DND-41 (cell line): ENCODE measurements around the gene CPNE1.

Experiments used
- ATAC-seq: fragments of 200-7000 bp; cut with Tn5 transposase; 3 replicates; pipeline ENCODE4 v1.9.1; 2021; ENCODE audit warnings: low read depth; ENCODE audit not compliant: insufficient read depth
- DNase-seq: peaks from one replicate; pipeline ENCODE4 v3.0.0-alpha.2; 2020
- H2AFZ ChIP-seq: 2 replicates; pipeline ENCODE4 v1.6.0; 2012; ENCODE audit warnings: low read depth, low read length
- H3K27ac ChIP-seq: 2 replicates; pipeline ENCODE4 v1.5.1; 2012; ENCODE audit warnings: low read length, inconsistent platforms
- H3K27me3 ChIP-seq: fragments of 200-600 bp; sonication (generic); 2 replicates; pipeline ENCODE4 v1.6.0; 2012; ENCODE audit warnings: low read length, mild to moderate bottlenecking, inconsistent platforms; ENCODE audit not compliant: insufficient read depth, poor library complexity
- H3K36me3 ChIP-seq: 2 replicates; pipeline ENCODE4 v1.5.1; 2012; ENCODE audit warnings: low read length, inconsistent platforms; ENCODE audit not compliant: insufficient read depth
- H3K4me1 ChIP-seq: 2 replicates; pipeline ENCODE4 v1.5.1; 2012; ENCODE audit warnings: mild to moderate bottlenecking, low read length; ENCODE audit not compliant: insufficient read depth
- H3K4me2 ChIP-seq: 2 replicates; pipeline ENCODE4 v1.6.0; 2012; ENCODE audit warnings: mild to moderate bottlenecking, moderate library complexity, low read length, inconsistent platforms; ENCODE audit not compliant: insufficient read depth
- H3K4me3 ChIP-seq, 2 experiments: fragments of 200-600 bp in 1 of 2; shearing (Covaris generic) in 1 of 2; 2 replicates each; pipeline ENCODE4 v1.5.1; 2012 to 2016; ENCODE audit warnings: inconsistent platforms in 2 of 2, low read length in 2 of 2, mild to moderate bottlenecking in 2 of 2, low read depth in 1 of 2, moderate library complexity in 1 of 2
- H3K79me2 ChIP-seq: 2 replicates; pipeline ENCODE4 v1.6.0; 2012; ENCODE audit warnings: low read length, inconsistent platforms; ENCODE audit not compliant: insufficient read depth
- H3K9ac ChIP-seq: 2 replicates; pipeline ENCODE4 v1.6.0; 2012; ENCODE audit warnings: low read depth, mild to moderate bottlenecking, inconsistent platforms, low read length, moderate library complexity
- H3K9me3 ChIP-seq: 2 replicates; pipeline ENCODE4 v1.5.1; 2012; ENCODE audit warnings: low read length, moderate library complexity, mild to moderate bottlenecking, inconsistent platforms; ENCODE audit not compliant: insufficient read depth, severe bottlenecking
- H4K20me1 ChIP-seq: 2 replicates; pipeline ENCODE4 v1.6.0; 2012; ENCODE audit warnings: low read length; ENCODE audit not compliant: insufficient read depth
- CTCF ChIP-seq: IDR thresholded peaks from 2 replicates; pipeline ENCODE4 v1.5.1; 2012; ENCODE audit warnings: borderline replicate concordance, low read length, moderate library complexity, mild to moderate bottlenecking; ENCODE audit not compliant: poor library complexity, severe bottlenecking; ENCODE audit errors: extremely low read depth
- EZH2 ChIP-seq: IDR thresholded peaks from 3 replicates; pipeline ENCODE4 v1.6.1; 2012; ENCODE audit warnings: borderline replicate concordance, low read depth, mild to moderate bottlenecking, moderate library complexity, low read length, inconsistent platforms; ENCODE audit not compliant: severe bottlenecking

The CPNE1 gene

GRCh38 chr20:35651958-35652357 is 12.7 kb downstream of the CPNE1 start:
- no peak overlapping the region for H2AFZ ChIP-seq
- 0 out of 2 replicates have a peak, but pooled peaks cover 9% of the 10 kb centered on the region for H3K4me1 ChIP-seq
- no peak overlapping the region for H3K27ac ChIP-seq
- TF ChIP-seq CTCF, result no peak
- no peak for TF ChIP-seq EZH2
- DNase-seq, result no peak
- H3K4me3 ChIP-seq, result no peak overlapping the region
- no peaks in the 10 kb centered on the region for H3K27me3 ChIP-seq
- no peaks in the 10 kb centered on the region for H3K9me3 ChIP-seq
- peaks cover 68% of the 10 kb centered on the region for H3K36me3 ChIP-seq
- H3K79me2 ChIP-seq, result peaks cover 99% of the 10 kb centered on the region
- H4K20me1 ChIP-seq, result peaks cover 79% of the 10 kb centered on the region
- H3K9ac ChIP-seq, result no peak overlapping the region
- no peak overlapping the region for H3K4me2 ChIP-seq
- ATAC-seq, result no peak

- ATAC-seq (no peak), DNase-seq (no peak)
- no peaks in the 10 kb centered on the region for H3K9me3 ChIP-seq
- no peak overlapping the region for H3K4me3 ChIP-seq
- H3K4me1 ChIP-seq, result 0 out of 2 replicates have a peak, but pooled peaks cover 9% of the 10 kb centered on the region
- TF ChIP-seq CTCF (no peak), EZH2 (no peak)
- H3K27ac ChIP-seq, result no peak overlapping the region
- peaks cover 76% of the 10 kb centered on the region for H4K20me1 ChIP-seq
- no peak overlapping the region for H2AFZ ChIP-seq
- peaks cover 57% of the 10 kb centered on the region for H3K36me3 ChIP-seq
- no peak overlapping the region for H3K4me2 ChIP-seq
- H3K9ac ChIP-seq, result no peak overlapping the region
- H3K27me3 ChIP-seq, result no peaks in the 10 kb centered on the region
- peaks cover 98% of the 10 kb centered on the region for H3K79me2 ChIP-seq
Observed at GRCh38 chr20:35650632-35651031, 14.1 kb downstream of the CPNE1 start.

- Histone ChIP-seq H3K4me1 (0 out of 2 replicates have a peak, but pooled peaks cover 5% of the 10 kb centered on the region), H3K9ac (no peak overlapping the region), H3K27ac (no peak overlapping the region), H3K27me3 (no peaks in the 10 kb centered on the region), H3K4me3 (no peak overlapping the region), H3K79me2 (peaks cover 98% of the 10 kb centered on the region), H2AFZ (no peak overlapping the region), H3K36me3 (peaks cover 39% of the 10 kb centered on the region), H3K4me2 (no peak overlapping the region), H4K20me1 (peaks cover 76% of the 10 kb centered on the region), H3K9me3 (no peaks in the 10 kb centered on the region)
- ATAC-seq (no peak), DNase-seq (no peak)
- TF ChIP-seq EZH2 (no peak), CTCF (no peak)
Observed at GRCh38 chr20:35648836-35649235, 15.9 kb downstream of the CPNE1 start.

- no peak overlapping the region for H3K27ac ChIP-seq
- no peak overlapping the region for H3K9ac ChIP-seq
- DNase-seq (no peak), ATAC-seq (no peak)
- H3K79me2 ChIP-seq, result peaks cover 96% of the 10 kb centered on the region
- no peak overlapping the region for H3K4me3 ChIP-seq
- H3K4me1 ChIP-seq, result no peaks in the 10 kb centered on the region
- TF ChIP-seq CTCF, result no peak
- TF ChIP-seq EZH2, result no peak
- H2AFZ ChIP-seq, result no peak overlapping the region
- no peaks in the 10 kb centered on the region for H3K9me3 ChIP-seq
- H3K4me2 ChIP-seq, result no peak overlapping the region
- no peaks in the 10 kb centered on the region for H3K27me3 ChIP-seq
- peaks cover 75% of the 10 kb centered on the region for H4K20me1 ChIP-seq
- peaks cover 7% of the 10 kb centered on the region; the same call in 1 of the 2 replicates for H3K36me3 ChIP-seq
Observed at GRCh38 chr20:35644806-35645205, 19.9 kb downstream of the CPNE1 start.
